Lower lobe of right lung (tissue), 2 donors: ENCODE results near the gene SH3RF1. TPM values are rescaled to one million over a fixed set of nuclear protein-coding genes. Genes with fewer than 3 reads are reported as not detected.

Experiments
- ATAC-seq, 2 donors: fragments of 200-7000 bp; cut with Tn5 transposase; one replicate each; pipeline ENCODE4 v1.9.1; 2020 to 2022; ENCODE audit warnings: mild to moderate bottlenecking in 2 of 2, moderate library complexity in 2 of 2
- DNase-seq: peaks from one replicate; pipeline ENCODE4 v3.0.0-alpha.2; 2020
- H3K27ac ChIP-seq: fragments of 200-600 bp; one replicate; pipeline ENCODE4 v1.8.0; 2022
- H3K27me3 ChIP-seq: fragments of 200-600 bp; one replicate; pipeline ENCODE4 v1.8.0; 2022; ENCODE audit warnings: low read depth
- H3K36me3 ChIP-seq: fragments of 200-600 bp; one replicate; pipeline ENCODE4 v1.8.0; 2022; ENCODE audit warnings: mild to moderate bottlenecking
- H3K4me1 ChIP-seq: fragments of 200-600 bp; one replicate; pipeline ENCODE4 v1.8.0; 2022
- H3K4me3 ChIP-seq: fragments of 200-600 bp; one replicate; pipeline ENCODE4 v1.8.0; 2022; ENCODE audit warnings: mild to moderate bottlenecking
- H3K9me3 ChIP-seq: fragments of 200-600 bp; one replicate; pipeline ENCODE4 v1.8.0; 2022
- intact Hi-C: fragments of 100-400 bp; cut with DNase I; formaldehyde crosslinking; loops from one replicate; pipeline ENCODE4 v1.11.0; 2022
- total RNA-seq: library from RNA; stranded (reverse); fragmentation: NEBNext Ultra II Directional; extraction: Animal tissue kit (Norgen Biotek cat#: 25700); gene quantifications from one replicate; pipeline ENCODE4 v1.2.1, GENCODE V29; 2021
- TF ChIP-seq, protein P1 (sequence below): fragments of 200-600 bp; IDR thresholded peaks from one replicate; pipeline ENCODE4 v1.8.0; 2022; ENCODE audit warnings: antibody characterized with exemption, mild to moderate bottlenecking
- donor health status: DM: no; HTN: yes; CAD: no; lungs with severe emphysema.

The SH3RF1 gene
- total RNA-seq, 1 donor from 2014 or later = 34.2 TPM

DNA sequence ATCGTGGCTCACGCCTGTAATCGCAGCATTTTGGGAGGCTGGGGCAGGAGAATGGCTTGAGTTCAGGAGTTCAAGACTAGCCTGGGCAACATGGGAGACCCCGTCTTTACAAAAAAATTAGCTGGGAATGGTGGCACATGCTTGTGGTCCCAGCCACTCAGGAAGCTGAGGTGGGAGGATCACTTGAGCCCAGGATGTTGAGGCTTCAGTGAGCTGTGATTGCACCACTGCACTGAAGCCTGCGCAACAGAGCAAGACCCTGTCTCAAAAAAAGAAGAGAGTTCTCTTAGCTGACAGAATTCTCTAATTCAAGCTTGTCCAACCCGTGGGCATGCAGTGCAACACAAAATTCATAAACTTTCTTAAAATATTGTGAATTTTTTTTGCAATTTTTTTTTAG is 165.1 kb downstream of the SH3RF1 start:
- Histone ChIP-seq H3K36me3 (peaks cover 66% of the 10 kb centered on the region), H3K27me3 (no peaks in the 10 kb centered on the region), H3K4me3 (no peak overlapping the region), H3K9me3 (no peaks in the 10 kb centered on the region), H3K4me1 (no peaks in the 10 kb centered on the region), H3K27ac (no peak overlapping the region)
- DNase-seq (no peak), ATAC-seq (no peak)
- intact Hi-C loops = no loop called here
- TF ChIP-seq, protein P1, sequence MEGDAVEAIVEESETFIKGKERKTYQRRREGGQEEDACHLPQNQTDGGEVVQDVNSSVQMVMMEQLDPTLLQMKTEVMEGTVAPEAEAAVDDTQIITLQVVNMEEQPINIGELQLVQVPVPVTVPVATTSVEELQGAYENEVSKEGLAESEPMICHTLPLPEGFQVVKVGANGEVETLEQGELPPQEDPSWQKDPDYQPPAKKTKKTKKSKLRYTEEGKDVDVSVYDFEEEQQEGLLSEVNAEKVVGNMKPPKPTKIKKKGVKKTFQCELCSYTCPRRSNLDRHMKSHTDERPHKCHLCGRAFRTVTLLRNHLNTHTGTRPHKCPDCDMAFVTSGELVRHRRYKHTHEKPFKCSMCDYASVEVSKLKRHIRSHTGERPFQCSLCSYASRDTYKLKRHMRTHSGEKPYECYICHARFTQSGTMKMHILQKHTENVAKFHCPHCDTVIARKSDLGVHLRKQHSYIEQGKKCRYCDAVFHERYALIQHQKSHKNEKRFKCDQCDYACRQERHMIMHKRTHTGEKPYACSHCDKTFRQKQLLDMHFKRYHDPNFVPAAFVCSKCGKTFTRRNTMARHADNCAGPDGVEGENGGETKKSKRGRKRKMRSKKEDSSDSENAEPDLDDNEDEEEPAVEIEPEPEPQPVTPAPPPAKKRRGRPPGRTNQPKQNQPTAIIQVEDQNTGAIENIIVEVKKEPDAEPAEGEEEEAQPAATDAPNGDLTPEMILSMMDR = no peak

DNA sequence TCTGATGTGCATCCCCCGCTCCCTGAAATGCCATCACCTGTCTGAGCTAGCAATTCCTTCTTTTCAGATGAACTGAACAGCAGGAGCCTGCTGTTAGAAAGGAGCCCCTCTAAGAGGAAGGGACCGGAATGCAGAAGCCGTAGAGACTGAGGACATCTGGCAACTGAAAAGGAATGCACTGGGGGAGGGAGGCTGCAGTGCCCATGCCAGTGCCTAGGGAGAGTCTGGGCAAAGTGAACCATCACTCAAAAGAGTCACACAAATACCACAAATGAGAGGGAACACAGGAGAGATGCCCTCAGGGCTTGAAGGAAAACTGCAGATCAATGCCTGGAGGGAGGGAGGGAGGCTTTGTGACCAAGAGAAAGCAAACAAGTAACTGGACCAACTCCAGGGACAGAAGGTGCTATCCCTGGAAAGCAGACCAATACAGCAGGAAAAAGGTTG is 166.8 kb downstream of the SH3RF1 start:
- H3K9me3 ChIP-seq = no peaks in the 10 kb centered on the region
- H3K27ac ChIP-seq = no peak overlapping the region
- H3K36me3 ChIP-seq = peaks cover 59% of the 10 kb centered on the region
- H3K4me1 ChIP-seq = peaks cover 15% of the 10 kb centered on the region
- H3K27me3 ChIP-seq = no peaks in the 10 kb centered on the region
- no peak overlapping the region for H3K4me3 ChIP-seq
- ATAC-seq (peak; percentile 29 to 34), DNase-seq (no peak)
- intact Hi-C loops = no loop called here
- TF ChIP-seq, protein P1 = no peak

DNA sequence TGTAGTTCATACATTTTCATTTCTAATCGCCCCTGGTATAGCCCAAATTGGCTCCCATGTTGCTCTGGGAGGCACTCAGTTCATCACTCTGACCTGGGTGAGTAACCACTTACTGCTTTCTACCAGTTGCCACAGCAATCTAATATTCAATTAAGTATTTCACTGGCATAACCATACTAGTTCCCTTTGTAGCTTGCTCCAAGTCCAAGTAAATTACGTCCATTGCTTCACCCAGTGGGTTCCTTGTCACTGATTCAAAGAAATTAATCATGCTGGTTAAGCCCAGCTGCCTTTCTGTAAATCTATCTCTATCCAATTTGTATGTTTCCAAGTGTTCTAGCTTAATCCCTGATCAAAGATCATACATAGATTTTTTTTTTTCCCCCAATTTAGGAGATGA is 168.7 kb downstream of the SH3RF1 start:
- DNase-seq (no peak), ATAC-seq (no peak)
- H3K36me3 ChIP-seq = peaks cover 47% of the 10 kb centered on the region
- intact Hi-C loops = no loop called here
- TF ChIP-seq, protein P1 = no peak
- peaks cover 15% of the 10 kb centered on the region for H3K4me1 ChIP-seq
- H3K9me3 ChIP-seq = no peaks in the 10 kb centered on the region
- H3K27ac ChIP-seq = no peak overlapping the region
- H3K4me3 ChIP-seq = no peak overlapping the region
- no peaks in the 10 kb centered on the region for H3K27me3 ChIP-seq

DNA sequence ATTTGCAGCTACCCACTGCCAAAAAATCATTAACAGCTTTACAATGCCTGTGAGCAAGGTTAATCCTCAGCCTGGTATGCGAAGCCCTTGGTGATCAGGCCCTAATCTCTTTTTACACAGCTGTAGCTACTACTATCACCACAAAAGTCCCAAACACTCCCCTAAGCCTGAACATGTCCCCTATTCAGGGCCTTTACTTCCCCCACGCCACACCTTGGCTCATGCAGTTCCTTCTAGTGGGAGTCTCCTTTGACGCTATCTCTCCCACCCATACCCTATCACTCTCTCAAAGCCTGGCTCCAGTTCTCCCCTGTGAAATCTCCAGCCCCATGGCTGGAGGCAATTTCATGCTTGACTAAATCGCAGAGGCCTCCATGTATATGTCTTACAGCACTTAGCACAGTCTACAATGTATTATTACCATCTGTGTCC is 170.1 kb downstream of the SH3RF1 start:
- H3K27ac ChIP-seq = no peak overlapping the region
- H3K4me1 ChIP-seq = peaks cover 15% of the 10 kb centered on the region
- no peaks in the 10 kb centered on the region for H3K27me3 ChIP-seq
- H3K9me3 ChIP-seq = no peaks in the 10 kb centered on the region
- TF ChIP-seq, protein P1 = no peak
- no peak for DNase-seq
- peaks cover 42% of the 10 kb centered on the region for H3K36me3 ChIP-seq
- no peak for ATAC-seq
- no peak overlapping the region for H3K4me3 ChIP-seq
- intact Hi-C loops = no loop called here

DNA sequence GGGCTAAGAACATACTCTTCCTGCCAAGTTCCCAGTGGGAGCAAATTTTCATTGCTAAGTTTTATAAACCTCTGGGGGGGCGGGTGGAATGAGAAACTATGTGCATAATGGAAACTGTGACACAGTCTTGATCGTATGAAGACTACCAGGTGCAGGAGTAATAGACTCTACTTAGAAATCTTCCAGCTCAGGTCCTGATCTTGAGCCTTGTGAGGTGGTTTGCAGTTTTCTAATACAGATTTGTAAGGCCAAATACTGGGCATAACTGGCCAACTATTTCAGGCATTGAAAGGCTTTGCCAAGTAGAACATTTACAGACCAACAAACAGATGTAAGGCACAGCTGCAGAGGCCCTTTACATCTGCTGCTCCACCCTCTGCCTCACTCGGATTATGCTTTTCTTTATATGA is 171.0 kb downstream of the SH3RF1 start:
- DNase-seq (no peak), ATAC-seq (peak in 1 of 2 donors; percentile 24)
- Histone ChIP-seq H3K4me1 (peaks cover 15% of the 10 kb centered on the region), H3K27me3 (no peaks in the 10 kb centered on the region), H3K4me3 (no peak overlapping the region), H3K36me3 (peaks cover 44% of the 10 kb centered on the region), H3K9me3 (no peaks in the 10 kb centered on the region), H3K27ac (peak overlapping the region; percentile 19)
- TF ChIP-seq, protein P1 = no peak
- intact Hi-C loops = no loop called here
